Measurements from ENCODE around the gene BRD4.

Gene BRD4

GRCh38 chr19:15291089-15291488 is 41.2 kb downstream of the BRD4 start:
- TF ChIP-seq TEAD4 (IDR thresholded peaks at IDR 0.05) (no peak), CREB1 (IDR thresholded peaks at IDR 0.05; ENCODE audit: low read depth) (no peak), YY1 (IDR thresholded peaks at IDR 0.05; ENCODE audit: low read depth) (no peak), EP300 (IDR thresholded peaks at IDR 0.05; ENCODE audit: borderline replicate concordance) (no peak), CEBPB (IDR thresholded peaks at IDR 0.05) (no peak), NFIC (IDR thresholded peaks at IDR 0.05) (no peak), ZBTB7A (IDR thresholded peaks at IDR 0.05; ENCODE audit: low read depth) (no peak), TCF12 (IDR thresholded peaks at IDR 0.05; ENCODE audit: low read depth) (no peak), FOXM1 (IDR thresholded peaks at IDR 0.05; ENCODE audit: borderline replicate concordance, low read depth) (no peak)

- TF ChIP-seq TAF1 (IDR thresholded peaks at IDR 0.05; ENCODE audit: low read depth) = no peak
- TF ChIP-seq USF1 (IDR thresholded peaks at IDR 0.05) = no peak
- no peak for TF ChIP-seq TEAD4 (IDR thresholded peaks at IDR 0.05)
- TF ChIP-seq CEBPB (IDR thresholded peaks at IDR 0.05) = no peak
Measured at GRCh38 chr19:15290166-15290565, 42.2 kb downstream of the BRD4 start.

GRCh38 chr19:15289673-15290072 is 42.7 kb downstream of the BRD4 start:
- TF ChIP-seq RAD21 (IDR thresholded peaks at IDR 0.05; ENCODE audit: low read depth) (no peak), CREB1 (IDR thresholded peaks at IDR 0.05; ENCODE audit: low read depth) (no peak), ZBTB7A (IDR thresholded peaks at IDR 0.05; ENCODE audit: low read depth) (no peak), MAX (IDR thresholded peaks at IDR 0.05) (no peak), REST (IDR thresholded peaks at IDR 0.05; ENCODE audit: low read depth) (no peak), CEBPB (IDR thresholded peaks at IDR 0.05) (no peak), TAF1 (IDR thresholded peaks at IDR 0.05; ENCODE audit: low read depth) (no peak), TCF12 (IDR thresholded peaks at IDR 0.05; ENCODE audit: low read depth) (no peak), EP300 (IDR thresholded peaks at IDR 0.05; ENCODE audit: borderline replicate concordance) (no peak)

- no peak for TF ChIP-seq EGR1 (IDR thresholded peaks at IDR 0.05)
- TF ChIP-seq EP300 (IDR thresholded peaks at IDR 0.05; ENCODE audit: borderline replicate concordance) = no peak
- TF ChIP-seq FOXM1 (IDR thresholded peaks at IDR 0.05; ENCODE audit: borderline replicate concordance, low read depth) = no peak
- no peak for TF ChIP-seq CREB1 (IDR thresholded peaks at IDR 0.05; ENCODE audit: low read depth)
- no peak for TF ChIP-seq NFIC (IDR thresholded peaks at IDR 0.05)
- TF ChIP-seq TCF12 (IDR thresholded peaks at IDR 0.05; ENCODE audit: low read depth) = no peak
- TF ChIP-seq RAD21 (IDR thresholded peaks at IDR 0.05; ENCODE audit: low read depth) = no peak
- no peak for TF ChIP-seq ZBTB7A (IDR thresholded peaks at IDR 0.05; ENCODE audit: low read depth)
- TF ChIP-seq USF1 (IDR thresholded peaks at IDR 0.05) = no peak
- TF ChIP-seq CEBPB (IDR thresholded peaks at IDR 0.05) = no peak
- TF ChIP-seq MAX (IDR thresholded peaks at IDR 0.05) = no peak
- TF ChIP-seq YY1 (IDR thresholded peaks at IDR 0.05; ENCODE audit: low read depth) = no peak
- no peak for TF ChIP-seq REST (IDR thresholded peaks at IDR 0.05; ENCODE audit: low read depth)
- no peak for TF ChIP-seq TEAD4 (IDR thresholded peaks at IDR 0.05)
- TF ChIP-seq TAF1 (IDR thresholded peaks at IDR 0.05; ENCODE audit: low read depth) = no peak
Measured at GRCh38 chr19:15288146-15288963, 44.0 kb downstream of the BRD4 start.

GRCh38 chr19:15287496-15287895 is 44.8 kb downstream of the BRD4 start:
- no peak for TF ChIP-seq REST (IDR thresholded peaks at IDR 0.05; ENCODE audit: low read depth)
- no peak for TF ChIP-seq EGR1 (IDR thresholded peaks at IDR 0.05)
- TF ChIP-seq NFIC (IDR thresholded peaks at IDR 0.05) = no peak
- TF ChIP-seq FOXM1 (IDR thresholded peaks at IDR 0.05; ENCODE audit: borderline replicate concordance, low read depth) = no peak
- no peak for TF ChIP-seq TAF1 (IDR thresholded peaks at IDR 0.05; ENCODE audit: low read depth)
- TF ChIP-seq CEBPB (IDR thresholded peaks at IDR 0.05) = no peak
- TF ChIP-seq ZBTB7A (IDR thresholded peaks at IDR 0.05; ENCODE audit: low read depth) = no peak
- no peak for TF ChIP-seq USF1 (IDR thresholded peaks at IDR 0.05)
- TF ChIP-seq MAX (IDR thresholded peaks at IDR 0.05) = no peak
- no peak for TF ChIP-seq CREB1 (IDR thresholded peaks at IDR 0.05; ENCODE audit: low read depth)
- no peak for TF ChIP-seq TCF12 (IDR thresholded peaks at IDR 0.05; ENCODE audit: low read depth)
- no peak for TF ChIP-seq RAD21 (IDR thresholded peaks at IDR 0.05; ENCODE audit: low read depth)
